ENCODE data around the gene CREB5. TPM values are rescaled to one million over a fixed set of nuclear protein-coding genes. Genes with fewer than 3 reads are reported as not detected.

Gene CREB5
- total and polyA plus RNA-seq, 2 experiments from 2014 or later: 2.4 to 4.4 TPM

- TF ChIP-seq ZNF462 (CRISPR knock-in tag; IDR thresholded peaks at IDR 0.05): no peak
Observed at GRCh38 chr7:28627263-28627653, 214.9 kb downstream of the CREB5 start (continued).

GRCh38 chr7:28627896-28628295, 215.6 kb downstream of the CREB5 start:
- Mint-ChIP-seq H3K27ac (no peak overlapping the region), H3K36me3 (ENCODE audit: low read depth) (no peaks in the 10 kb centered on the region), H3K4me3 (no peak overlapping the region), H3K4me1 (peaks cover 15% of the 10 kb centered on the region), H3K9me3 (no peaks in the 10 kb centered on the region), H3K27me3 (ENCODE audit: insufficient read depth, low read depth, poor library complexity) (no peaks in the 10 kb centered on the region)
- H3K4me2 ChIP-seq: no peak overlapping the region
- H3K36me3 ChIP-seq (ENCODE audit: insufficient read depth): no peaks in the 10 kb centered on the region
- DNase-seq (ENCODE audit: low spot score) (no peak), ATAC-seq (no peak)
- no peaks in the 10 kb centered on the region for H4K20me1 ChIP-seq (replicated peaks; ENCODE audit: insufficient read depth)
- no peaks in the 10 kb centered on the region for H3K79me2 ChIP-seq (replicated peaks; ENCODE audit: insufficient read depth)
- H3F3A ChIP-seq (replicated peaks; ENCODE audit: low read depth): no peaks in the 10 kb centered on the region
- H3K27ac ChIP-seq (ENCODE audit: low read depth): no peak overlapping the region
- no peak overlapping the region for H2AFZ ChIP-seq
- H3K27me3 ChIP-seq (ENCODE audit: insufficient read depth): no peaks in the 10 kb centered on the region
- H3K9me2 ChIP-seq (ENCODE audit: insufficient read depth): peaks cover 3% of the 10 kb centered on the region; the same call in 1 of the 2 replicates
- no peak overlapping the region for H3K4me3 ChIP-seq
- H3K4me1 ChIP-seq (ENCODE audit: insufficient read depth): peaks cover 14% of the 10 kb centered on the region
- no peak for TF ChIP-seq EZH2 (IDR thresholded peaks at IDR 0.05; ENCODE audit: low read depth, unreplicated experiment)
- TF ChIP-seq ZNF462 (CRISPR knock-in tag; IDR thresholded peaks at IDR 0.05): no peak
- no peak for TF ChIP-seq CTCF (conservative IDR thresholded peaks at IDR 0.05; ENCODE audit: low read depth in 2 of 2)
- no peak for TF ChIP-seq ETS1 (IDR thresholded peaks at IDR 0.05)
- TF ChIP-seq ZNF114 (CRISPR knock-in tag; IDR thresholded peaks at IDR 0.05): no peak
- TF ChIP-seq CREB1 (CRISPR knock-in tag; IDR thresholded peaks at IDR 0.05; ENCODE audit: low read depth): no peak
- TF ChIP-seq STAT1 (IDR thresholded peaks at IDR 0.05; ENCODE audit: unreplicated experiment): no peak
